GM21619 (cell line): Measurements from ENCODE around the gene PDRG1.

Experiments
- ATAC-seq: cut with Tn5 transposase; IDR thresholded peaks from one replicate; pipeline ENCODE4 v1.9.1; 2021; ENCODE audit not compliant: unreplicated experiment

Gene PDRG1

GRCh38 chr20:31909253-31910070 lies 42.4 kb downstream of the PDRG1 start:
- no peak for ATAC-seq

GRCh38 chr20:31908424-31908823 lies 43.4 kb downstream of the PDRG1 start:
- ATAC-seq, result no peak

- ATAC-seq, result no peak
Observed at GRCh38 chr20:31908016-31908415, 43.8 kb downstream of the PDRG1 start.

GRCh38 chr20:31907046-31907445 lies 44.8 kb downstream of the PDRG1 start:
- no peak for ATAC-seq

GRCh38 chr20:31906001-31906400 lies 45.8 kb downstream of the PDRG1 start:
- ATAC-seq, result no peak

GRCh38 chr20:31903627-31904386 lies 48.0 kb downstream of the PDRG1 start:
- no peak for ATAC-seq

GRCh38 chr20:31901615-31902014 lies 50.2 kb downstream of the PDRG1 start:
- no peak for ATAC-seq

GRCh38 chr20:31897541-31897940 lies 54.3 kb downstream of the PDRG1 start:
- ATAC-seq, result no peak

GRCh38 chr20:31896049-31896448 lies 55.8 kb downstream of the PDRG1 start:
- ATAC-seq, result no peak

- peak; percentile 98 for ATAC-seq
Observed at GRCh38 chr20:31894980-31895675, 56.7 kb downstream of the PDRG1 start.
